Measurements from ENCODE around the gene EHMT1.

EHMT1 gene

DNA sequence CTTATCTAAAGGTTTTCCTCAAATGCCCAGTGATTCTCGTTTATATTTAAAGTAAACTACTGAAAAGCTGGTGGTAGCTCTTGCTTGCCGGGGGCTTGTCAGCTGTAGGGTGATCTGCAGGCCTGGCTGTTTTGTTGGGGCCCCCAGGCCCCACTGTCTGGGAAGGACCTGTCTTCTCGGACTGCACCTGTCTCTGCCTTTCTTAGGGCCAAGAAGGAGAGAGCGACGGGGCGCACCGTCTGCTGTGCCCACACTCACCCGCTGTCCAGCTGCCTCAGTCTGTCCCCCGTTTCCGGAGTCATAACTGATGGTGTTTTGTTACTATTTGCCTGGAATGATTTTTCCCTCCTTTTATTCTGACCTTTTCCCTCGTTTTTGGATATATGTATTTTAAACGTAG lies 164.7 kb downstream of the EHMT1 start:
- no peak for DNase-seq
- no peak overlapping the region for H2AFZ ChIP-seq (ENCODE audit: low read length)
- H4K20me1 ChIP-seq (ENCODE audit: insufficient read depth, low read length), result no peaks in the 10 kb centered on the region
- H3K4me1 ChIP-seq (ENCODE audit: low read length), result no peaks in the 10 kb centered on the region
- H3K4me2 ChIP-seq (ENCODE audit: low read depth, low read length), result no peak overlapping the region
- H3K27ac ChIP-seq (ENCODE audit: low read length), result no peak overlapping the region
- H3K9ac ChIP-seq (ENCODE audit: low read length), result no peak overlapping the region
- TF ChIP-seq EZH2phosphoT487 (IDR thresholded peaks at IDR 0.05; ENCODE audit: low read length) (no peak), EZH2 (optimal IDR thresholded peaks at IDR 0.05; ENCODE audit: low read depth, low read length) (no peak)
- TF ChIP-seq, protein P1, sequence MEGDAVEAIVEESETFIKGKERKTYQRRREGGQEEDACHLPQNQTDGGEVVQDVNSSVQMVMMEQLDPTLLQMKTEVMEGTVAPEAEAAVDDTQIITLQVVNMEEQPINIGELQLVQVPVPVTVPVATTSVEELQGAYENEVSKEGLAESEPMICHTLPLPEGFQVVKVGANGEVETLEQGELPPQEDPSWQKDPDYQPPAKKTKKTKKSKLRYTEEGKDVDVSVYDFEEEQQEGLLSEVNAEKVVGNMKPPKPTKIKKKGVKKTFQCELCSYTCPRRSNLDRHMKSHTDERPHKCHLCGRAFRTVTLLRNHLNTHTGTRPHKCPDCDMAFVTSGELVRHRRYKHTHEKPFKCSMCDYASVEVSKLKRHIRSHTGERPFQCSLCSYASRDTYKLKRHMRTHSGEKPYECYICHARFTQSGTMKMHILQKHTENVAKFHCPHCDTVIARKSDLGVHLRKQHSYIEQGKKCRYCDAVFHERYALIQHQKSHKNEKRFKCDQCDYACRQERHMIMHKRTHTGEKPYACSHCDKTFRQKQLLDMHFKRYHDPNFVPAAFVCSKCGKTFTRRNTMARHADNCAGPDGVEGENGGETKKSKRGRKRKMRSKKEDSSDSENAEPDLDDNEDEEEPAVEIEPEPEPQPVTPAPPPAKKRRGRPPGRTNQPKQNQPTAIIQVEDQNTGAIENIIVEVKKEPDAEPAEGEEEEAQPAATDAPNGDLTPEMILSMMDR (IDR thresholded peaks at IDR 0.05; ENCODE audit: low read length), result no peak
- H3K36me3 ChIP-seq (replicated peaks; ENCODE audit: insufficient read depth, low read length), result no peaks in the 10 kb centered on the region; the same call in none of the 2 replicates
- no peak overlapping the region for H3K4me3 ChIP-seq (ENCODE audit: low read length)
- no peaks in the 10 kb centered on the region for H3F3A ChIP-seq (ENCODE audit: insufficient read depth, low read length)
- no peaks in the 10 kb centered on the region for H3K9me3 ChIP-seq (replicated peaks; ENCODE audit: insufficient read depth, low read length)
- H3K27me3 ChIP-seq (replicated peaks; ENCODE audit: insufficient read depth, low read length), result no peaks in the 10 kb centered on the region
- no peaks in the 10 kb centered on the region for H3K9me2 ChIP-seq (replicated peaks; ENCODE audit: insufficient read depth, low read length)
- peaks cover 5% of the 10 kb centered on the region; the same call in 1 of the 2 replicates for H3K79me2 ChIP-seq (ENCODE audit: low read length)

DNA sequence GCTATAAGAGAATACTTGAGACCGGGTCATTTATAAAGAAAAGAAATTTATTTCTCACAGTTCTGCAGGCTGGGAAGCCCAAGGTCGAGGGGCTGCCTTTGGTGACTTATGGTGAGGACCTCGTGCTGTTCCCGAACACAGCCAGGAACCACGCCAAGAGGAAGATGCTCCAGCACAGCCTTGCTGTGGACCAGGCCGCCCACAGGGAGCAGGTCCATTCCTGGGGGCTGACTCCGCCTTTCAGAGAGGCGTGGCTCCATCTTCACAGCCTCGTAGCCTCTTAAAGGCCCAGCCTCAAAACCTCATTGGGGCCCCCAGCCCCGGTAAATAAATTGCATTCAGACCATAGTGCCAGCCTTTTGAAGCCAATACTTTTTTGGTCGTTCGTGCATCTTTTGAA lies 165.2 kb downstream of the EHMT1 start:
- no peak overlapping the region for H3K27ac ChIP-seq (ENCODE audit: low read length)
- peaks cover 5% of the 10 kb centered on the region; the same call in 1 of the 2 replicates for H3K79me2 ChIP-seq (ENCODE audit: low read length)
- no peaks in the 10 kb centered on the region; the same call in 1 of the 2 replicates for H3K36me3 ChIP-seq (replicated peaks; ENCODE audit: insufficient read depth, low read length)

DNA sequence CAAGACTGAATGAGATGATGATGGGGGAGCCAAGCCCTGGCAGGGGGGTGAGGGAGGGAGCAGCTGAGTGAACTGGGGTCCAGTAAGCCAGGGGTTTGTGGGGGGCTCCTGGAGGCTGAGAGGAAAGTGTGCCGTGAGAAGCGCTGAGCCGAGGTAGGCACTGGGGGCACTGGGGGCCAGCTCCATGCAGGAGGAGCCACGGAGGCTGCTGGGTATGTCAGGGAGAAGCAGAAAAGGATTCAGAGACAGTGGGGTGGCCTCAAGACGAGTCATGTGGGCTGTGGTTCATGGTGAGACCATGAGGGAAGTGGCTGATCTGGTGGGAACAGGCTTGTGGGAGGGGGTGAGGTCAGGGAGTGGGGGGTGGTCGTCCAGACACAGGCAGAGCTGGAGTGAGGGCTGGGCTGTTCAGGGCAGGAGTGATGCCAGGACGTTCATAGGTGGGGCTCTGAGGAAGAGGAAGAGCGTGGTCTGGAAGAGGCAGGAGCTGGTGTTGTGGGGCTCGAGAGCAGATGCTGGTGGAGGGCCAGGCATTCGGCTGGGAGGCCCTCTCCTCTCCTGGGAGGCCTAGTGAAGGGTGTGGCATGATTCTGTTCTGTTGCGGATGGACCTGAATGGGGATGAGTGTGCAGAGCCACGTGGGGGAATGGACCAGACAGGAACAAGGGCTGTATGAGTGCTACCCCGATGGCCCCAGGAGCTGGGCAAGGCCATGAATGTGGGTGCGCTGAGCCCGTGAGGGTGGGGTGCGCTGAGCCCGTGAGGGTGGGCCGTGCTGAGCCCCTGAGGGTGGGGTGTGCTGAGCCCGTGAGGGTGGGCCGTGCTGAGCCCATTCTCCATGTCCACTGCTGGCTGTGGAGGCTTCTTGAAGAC lies 166.1 kb downstream of the EHMT1 start:
- peaks cover 5% of the 10 kb centered on the region; the same call in 1 of the 2 replicates for H3K79me2 ChIP-seq (ENCODE audit: low read length)
- no peak overlapping the region for H3K4me2 ChIP-seq (ENCODE audit: low read depth, low read length)
- H3K4me1 ChIP-seq (ENCODE audit: low read length), result no peaks in the 10 kb centered on the region
- TF ChIP-seq, protein P1 (IDR thresholded peaks at IDR 0.05; ENCODE audit: low read length), result no peak
- TF ChIP-seq EZH2phosphoT487 (IDR thresholded peaks at IDR 0.05; ENCODE audit: low read length), result no peak
- H2AFZ ChIP-seq (ENCODE audit: low read length), result no peak overlapping the region
- no peak overlapping the region for H3K9ac ChIP-seq (ENCODE audit: low read length)
- no peaks in the 10 kb centered on the region for H3K27me3 ChIP-seq (replicated peaks; ENCODE audit: insufficient read depth, low read length)
- H3K4me3 ChIP-seq (ENCODE audit: low read length), result no peak overlapping the region
- no peaks in the 10 kb centered on the region; the same call in 1 of the 2 replicates for H3K36me3 ChIP-seq (replicated peaks; ENCODE audit: insufficient read depth, low read length)
- H3K9me2 ChIP-seq (replicated peaks; ENCODE audit: insufficient read depth, low read length), result no peaks in the 10 kb centered on the region
- no peak overlapping the region for H3K27ac ChIP-seq (ENCODE audit: low read length)
- no peaks in the 10 kb centered on the region for H4K20me1 ChIP-seq (ENCODE audit: insufficient read depth, low read length)
- no peak for DNase-seq
- H3F3A ChIP-seq (ENCODE audit: insufficient read depth, low read length), result no peaks in the 10 kb centered on the region
- H3K9me3 ChIP-seq (replicated peaks; ENCODE audit: insufficient read depth, low read length), result no peaks in the 10 kb centered on the region

More for the DNA sequence above, 165.2 kb downstream of the EHMT1 start:
- TF ChIP-seq, protein P1 (IDR thresholded peaks at IDR 0.05; ENCODE audit: low read length), result no peak
- TF ChIP-seq EZH2 (optimal IDR thresholded peaks at IDR 0.05; ENCODE audit: low read depth, low read length), result no peak
- TF ChIP-seq EZH2phosphoT487 (IDR thresholded peaks at IDR 0.05; ENCODE audit: low read length), result no peak
- H3K9ac ChIP-seq (ENCODE audit: low read length), result no peak overlapping the region
- H3K9me3 ChIP-seq (replicated peaks; ENCODE audit: insufficient read depth, low read length), result no peaks in the 10 kb centered on the region
- no peak overlapping the region for H3K4me3 ChIP-seq (ENCODE audit: low read length)
- H4K20me1 ChIP-seq (ENCODE audit: insufficient read depth, low read length), result no peaks in the 10 kb centered on the region
- H3K4me1 ChIP-seq (ENCODE audit: low read length), result no peaks in the 10 kb centered on the region
- H3F3A ChIP-seq (ENCODE audit: insufficient read depth, low read length), result no peaks in the 10 kb centered on the region
- H2AFZ ChIP-seq (ENCODE audit: low read length), result no peak overlapping the region
- no peaks in the 10 kb centered on the region for H3K27me3 ChIP-seq (replicated peaks; ENCODE audit: insufficient read depth, low read length)
- DNase-seq, result no peak
- no peaks in the 10 kb centered on the region for H3K9me2 ChIP-seq (replicated peaks; ENCODE audit: insufficient read depth, low read length)
- no peak overlapping the region for H3K4me2 ChIP-seq (ENCODE audit: low read depth, low read length)

Data from MM.1S (cell line).